HG03103 (cell line): Measurements from ENCODE around the gene ZMYND10.
"Not testable (repeated sequence)": the region's sequence is repeated elsewhere in the genome, so short reads cannot be mapped to it uniquely, and the experiment has no call there.

Experiments
- ATAC-seq: cut with Tn5 transposase; IDR thresholded peaks from one replicate; pipeline ENCODE4 v1.9.1; 2021; ENCODE audit warnings: low read depth; ENCODE audit not compliant: unreplicated experiment

ZMYND10 gene

DNA sequence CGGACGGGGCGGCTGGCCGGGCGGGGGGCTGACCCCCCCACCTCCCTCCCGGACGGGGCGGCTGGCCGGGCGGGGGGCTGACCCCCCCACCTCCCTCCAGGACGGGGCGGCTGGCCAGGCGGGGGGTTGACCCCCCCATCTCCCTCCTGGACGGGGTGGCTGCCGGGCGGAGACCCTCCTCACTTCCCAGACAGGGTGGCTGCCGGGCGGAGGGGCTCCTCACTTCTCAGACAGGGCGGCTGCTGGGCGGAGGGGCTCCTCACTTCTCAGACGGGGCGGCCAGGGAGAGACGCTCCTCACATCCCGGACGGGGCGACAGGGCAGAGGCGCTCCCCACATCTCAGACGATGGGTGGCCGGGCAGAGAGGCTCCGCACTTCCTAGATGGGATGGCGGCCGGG, 33.5 kb downstream of the ZMYND10 start:
- not testable (repeated sequence) for ATAC-seq

GRCh38 chr3:50304601-50305000, 40.9 kb downstream of the ZMYND10 start:
- ATAC-seq: no peak

GRCh38 chr3:50303013-50303815, 42.3 kb downstream of the ZMYND10 start, which contains the start of gene HYAL1:
Gene HYAL1 (minus strand): TSS chr3:50303574. CDS start chr3:50302956, 618 bp downstream.
- ATAC-seq: no peak

DNA sequence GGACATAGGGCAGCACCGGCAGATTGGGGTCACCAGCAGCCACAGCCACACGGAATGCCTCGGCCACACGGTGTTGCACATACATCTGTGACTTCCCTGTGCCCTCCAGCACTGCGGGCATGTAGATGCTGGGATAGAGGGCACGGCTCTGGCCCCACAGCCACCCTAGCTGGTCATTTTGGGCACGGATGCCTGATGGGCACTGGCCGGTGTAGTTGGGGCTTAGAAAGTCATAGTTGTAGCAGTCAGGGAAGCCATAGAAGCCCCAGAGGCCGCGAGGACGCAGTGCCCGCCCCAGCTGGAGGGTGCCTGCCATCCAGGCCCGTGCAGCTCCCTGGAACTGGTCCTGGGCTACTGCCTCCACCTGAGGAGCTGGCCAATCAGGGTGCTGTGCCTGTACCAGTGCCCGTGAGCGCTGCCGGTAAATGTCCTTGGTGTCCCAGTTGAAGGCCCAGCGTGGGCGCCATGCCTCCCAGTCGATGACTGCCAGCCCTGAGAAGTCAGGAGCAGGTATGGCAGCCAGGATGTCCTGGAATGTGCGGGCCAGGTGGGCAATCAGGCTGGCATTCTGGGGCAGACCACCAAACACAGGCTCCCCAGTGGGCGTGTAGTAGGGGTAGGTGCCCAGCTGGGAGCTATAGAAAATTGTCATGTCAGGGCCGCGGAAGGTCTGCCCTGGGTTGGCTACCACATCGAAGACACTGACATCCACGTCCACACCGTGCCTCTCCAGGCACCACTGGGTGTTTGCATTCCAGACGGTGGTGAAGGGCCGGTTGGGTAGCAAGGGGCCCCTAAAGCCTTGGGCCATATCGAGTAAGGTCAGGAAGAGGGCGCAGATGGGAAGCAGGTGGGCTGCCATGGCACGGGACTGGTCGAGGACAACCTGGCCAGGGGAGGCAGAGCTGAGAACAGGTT, 43.2 kb downstream of the ZMYND10 start:
- no peak for ATAC-seq

DNA sequence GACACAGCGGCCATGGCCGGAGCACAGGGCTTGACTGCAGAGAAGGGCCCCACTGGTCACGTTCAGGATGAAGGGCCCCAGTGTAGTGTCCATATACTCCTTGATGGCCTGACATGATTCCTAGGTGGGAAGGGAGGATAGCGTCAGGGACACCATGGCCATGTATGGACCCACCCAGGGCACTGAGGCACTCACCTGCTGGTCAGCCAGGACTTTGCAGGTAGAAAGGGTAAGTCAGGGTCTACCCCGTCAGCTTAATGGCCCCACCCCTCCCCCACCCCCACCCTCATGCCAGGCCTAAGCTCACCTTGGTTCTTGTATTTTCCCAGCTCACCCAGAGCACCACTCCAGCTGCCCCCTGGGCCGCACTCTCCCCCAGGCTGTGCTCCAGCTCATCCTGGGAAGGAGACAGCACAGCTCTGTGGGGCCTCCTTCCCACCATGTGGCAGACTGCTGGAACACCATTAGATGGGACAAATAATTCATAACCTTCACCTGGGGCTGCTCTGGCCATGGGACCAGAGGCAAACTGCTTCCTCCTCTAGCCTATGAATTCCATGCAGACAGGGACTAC, 44.8 kb downstream of the ZMYND10 start:
- no peak for ATAC-seq

DNA sequence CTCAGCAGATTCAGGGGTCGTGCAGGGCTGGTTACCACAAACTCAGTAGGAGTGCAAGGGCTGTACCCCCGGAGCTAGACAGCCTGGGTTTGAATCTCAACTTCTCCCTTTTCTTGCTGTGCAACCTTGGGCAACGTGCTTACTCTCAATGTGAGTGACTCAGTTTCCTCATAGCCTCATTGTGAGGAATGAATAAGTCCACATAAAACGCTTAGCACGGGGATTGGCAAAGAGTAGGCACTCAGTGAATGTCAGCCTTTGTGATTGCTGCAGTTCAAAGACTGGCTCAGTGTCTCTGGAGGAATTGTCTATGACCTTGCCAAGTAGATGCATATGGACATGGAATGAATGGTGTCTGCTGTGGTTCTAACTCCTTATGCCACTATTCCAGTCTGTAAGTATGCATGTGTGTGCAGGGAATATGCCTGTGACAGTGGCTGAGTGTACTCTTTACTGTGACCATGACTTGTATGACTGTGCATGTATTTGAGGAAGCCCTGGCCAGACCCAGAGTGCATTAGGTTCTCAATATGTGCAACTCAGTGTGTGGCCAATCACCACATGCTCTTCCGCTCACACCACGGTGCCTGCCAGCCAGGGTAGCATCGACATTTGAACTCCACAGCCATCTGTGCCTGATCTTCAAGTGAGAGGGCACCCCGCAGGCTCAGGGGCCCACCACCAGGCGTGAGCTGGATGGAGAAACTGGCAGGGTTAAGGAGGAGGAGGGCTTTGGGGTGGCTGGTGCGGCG, 45.4 kb downstream of the ZMYND10 start:
- ATAC-seq: no peak

GRCh38 chr3:50299638-50299928, 45.9 kb downstream of the ZMYND10 start:
- ATAC-seq: no peak

DNA sequence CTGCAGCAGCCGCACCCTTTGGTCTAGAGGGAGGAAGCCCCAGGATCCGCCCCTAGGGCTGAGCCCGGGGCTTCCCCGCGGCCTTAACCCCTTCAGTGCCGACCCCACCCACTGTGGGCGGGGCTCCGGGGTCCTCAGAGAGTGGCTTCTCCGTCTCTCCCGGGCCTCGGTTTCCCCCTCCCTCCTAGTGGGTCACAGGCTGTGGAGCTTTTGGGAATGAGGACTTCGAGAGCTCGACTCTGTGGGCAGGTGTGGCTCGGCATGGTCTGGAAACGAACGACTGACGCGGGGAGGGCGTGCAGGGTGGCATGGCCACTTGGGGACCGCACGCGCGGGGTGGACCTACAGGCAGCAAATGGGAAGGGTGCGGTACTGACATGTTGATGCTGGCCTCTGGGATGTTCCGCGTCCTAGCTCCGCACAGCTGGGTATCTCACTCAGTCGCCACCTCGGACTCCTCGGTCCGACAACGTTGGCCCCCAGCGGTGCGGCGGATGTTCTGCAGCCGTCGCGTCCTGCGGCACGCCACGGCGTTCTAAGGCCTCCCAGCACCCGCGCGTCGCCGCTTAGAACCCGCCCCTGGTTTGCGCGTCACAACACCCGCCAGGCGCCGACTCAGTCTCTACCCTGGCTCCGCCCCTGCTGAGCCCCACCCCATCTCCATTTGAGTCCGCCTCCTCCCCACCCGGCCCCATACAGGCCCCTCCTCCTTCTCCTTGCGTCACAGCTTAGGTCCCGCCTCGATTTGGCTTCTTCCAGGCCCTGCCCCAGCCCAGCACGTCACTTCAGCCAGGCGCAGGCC, 46.5 kb downstream of the ZMYND10 start, which contains the start of the genes HYAL3 and NAA80:
HYAL3 (minus strand) TSS at position 570 of the 802 bp plus-strand sequence. CDS start 3,803 bp downstream, outside the sequence.
NAA80 (minus strand) TSS at position 570 of the 802 bp plus-strand sequence. CDS start 1,942 bp downstream, outside the sequence.
- peak; percentile 73 for ATAC-seq

DNA sequence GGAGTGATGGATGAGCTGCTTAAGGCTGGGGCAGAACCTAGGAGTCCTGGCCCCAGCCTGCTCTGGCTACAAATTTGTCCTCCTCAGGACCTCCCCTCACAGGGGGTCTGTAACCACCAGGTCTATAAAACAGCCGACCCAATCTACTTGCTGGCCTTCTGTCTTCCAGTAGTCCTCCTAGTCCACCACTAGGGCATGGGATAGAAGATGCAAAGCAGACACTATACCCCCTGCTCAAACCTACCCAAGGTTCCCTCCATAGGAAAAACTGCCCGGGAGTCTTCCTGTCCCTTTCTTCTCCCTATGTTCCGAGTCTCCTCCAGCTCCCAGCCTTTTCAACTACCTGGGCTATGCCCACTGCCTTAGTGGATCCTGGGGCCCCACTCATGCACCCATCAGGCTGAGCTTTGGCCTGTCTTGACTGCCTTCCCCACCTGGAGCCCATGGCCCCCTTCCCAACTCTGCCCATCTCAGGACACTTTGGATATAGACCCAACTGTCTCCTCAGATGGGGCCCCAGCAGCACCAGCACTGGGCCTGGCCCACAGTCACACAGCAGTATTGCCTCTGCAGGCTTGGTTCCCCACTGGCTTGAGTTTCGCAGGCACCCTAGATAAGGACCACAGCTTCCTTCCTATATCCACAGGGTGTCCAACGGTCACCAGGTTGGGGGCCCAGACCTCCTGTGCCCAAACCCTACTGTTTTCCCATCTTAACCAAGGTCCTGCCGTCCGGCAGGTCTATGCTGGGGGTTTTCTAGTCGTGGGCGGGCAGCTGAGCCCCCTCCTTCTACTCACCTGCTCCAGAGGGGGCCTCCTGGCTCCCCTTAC, 47.4 kb downstream of the ZMYND10 start:
- ATAC-seq: no peak

DNA sequence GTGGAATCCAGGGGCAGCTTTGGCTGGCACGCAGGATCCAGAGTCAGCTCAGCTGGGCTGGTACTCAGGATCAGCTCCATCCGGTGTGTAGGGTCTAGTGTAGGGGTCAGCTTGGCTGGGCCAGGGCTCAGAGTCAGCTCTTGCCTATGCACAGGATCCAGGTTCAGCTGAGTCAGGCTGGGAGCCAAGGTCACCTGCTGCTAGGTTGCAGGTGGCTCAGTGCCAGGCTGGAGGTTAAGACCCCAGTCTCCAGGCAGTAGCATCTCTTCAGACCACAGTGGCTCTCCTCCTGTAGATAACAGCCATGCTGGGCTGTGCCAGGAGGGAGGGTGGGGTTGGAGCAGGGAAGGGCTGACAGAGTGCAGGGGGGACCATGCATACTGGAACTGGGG, 48.2 kb downstream of the ZMYND10 start:
- no peak for ATAC-seq

GRCh38 chr3:50296721-50297383, 48.7 kb downstream of the ZMYND10 start:
- no peak for ATAC-seq

- no peak for ATAC-seq
Observed at GRCh38 chr3:50295553-50296431, 49.7 kb downstream of the ZMYND10 start.

DNA sequence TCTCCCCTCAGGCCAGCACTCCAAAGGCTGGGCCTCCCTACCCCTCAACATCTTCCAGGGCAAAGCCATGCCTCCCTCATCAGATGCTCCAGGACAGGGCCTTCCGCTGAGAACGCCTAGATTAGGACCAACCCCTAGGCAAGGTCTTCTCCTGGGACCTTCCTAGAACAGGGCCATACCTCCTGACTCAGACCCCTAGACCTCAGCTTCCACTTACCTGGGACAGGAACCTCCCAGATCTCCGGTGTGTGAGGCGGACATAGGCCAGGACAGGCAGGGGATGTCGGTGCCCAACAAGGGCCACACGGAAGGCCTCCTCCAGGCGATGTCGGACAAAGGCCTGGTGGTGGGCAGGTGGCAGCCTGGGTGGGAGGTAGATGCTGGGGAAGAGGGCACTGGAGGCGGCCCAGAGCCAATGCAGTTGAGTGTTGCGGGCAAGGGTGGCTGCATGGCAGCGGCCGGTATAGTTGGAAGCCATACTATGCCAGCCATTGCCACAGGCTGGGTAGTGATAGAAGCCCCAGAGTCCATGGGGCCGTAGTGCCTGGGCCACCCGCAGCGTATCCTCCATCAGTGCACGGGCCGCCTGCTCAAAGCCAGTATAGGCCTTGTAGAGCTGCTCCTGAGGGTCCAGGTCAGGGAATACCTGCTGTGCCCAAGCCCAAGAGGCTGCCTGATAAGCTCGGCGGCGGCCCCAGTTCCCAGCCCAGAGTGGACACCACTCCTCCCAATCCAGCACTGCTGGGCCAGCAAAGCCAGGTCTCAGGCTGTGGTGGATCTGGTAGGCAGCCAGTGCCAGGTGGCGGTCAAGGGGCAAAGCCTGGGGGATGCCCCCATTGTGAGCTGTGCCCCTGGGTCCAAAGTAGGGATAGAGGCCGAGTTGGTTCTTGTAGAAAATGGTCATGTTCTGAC, 50.8 kb downstream of the ZMYND10 start:
- ATAC-seq: no peak

DNA sequence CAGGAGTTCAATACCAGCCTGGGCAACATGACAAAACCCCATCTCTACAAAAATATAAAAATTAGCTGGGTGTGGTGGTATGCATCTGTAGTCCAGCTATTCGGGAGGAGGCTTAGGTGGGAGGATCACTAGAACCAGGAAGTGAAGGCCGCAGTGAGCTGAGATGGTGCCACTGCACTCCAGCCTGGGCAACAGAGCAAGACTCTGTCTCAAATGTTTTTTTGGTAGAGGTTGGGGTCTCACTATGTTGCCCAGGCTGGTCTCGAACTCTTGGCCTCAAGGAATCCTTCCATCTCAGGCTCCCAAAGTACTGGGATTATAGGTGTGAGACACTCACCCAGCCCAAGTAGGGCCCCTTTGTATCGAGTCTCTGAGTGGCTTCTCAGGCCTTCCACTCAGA, 51.4 kb downstream of the ZMYND10 start:
- no peak for ATAC-seq

GRCh38 chr3:50293079-50293801, 52.3 kb downstream of the ZMYND10 start:
- no peak for ATAC-seq
